SK-N-DZ (cell line): ENCODE data around the gene JAZF1.

ENCODE experiments used
- DNase-seq: peaks from one replicate; pipeline ENCODE4 v3.0.0-alpha.2; 2015; ENCODE audit warnings: low spot score

Gene JAZF1

DNA sequence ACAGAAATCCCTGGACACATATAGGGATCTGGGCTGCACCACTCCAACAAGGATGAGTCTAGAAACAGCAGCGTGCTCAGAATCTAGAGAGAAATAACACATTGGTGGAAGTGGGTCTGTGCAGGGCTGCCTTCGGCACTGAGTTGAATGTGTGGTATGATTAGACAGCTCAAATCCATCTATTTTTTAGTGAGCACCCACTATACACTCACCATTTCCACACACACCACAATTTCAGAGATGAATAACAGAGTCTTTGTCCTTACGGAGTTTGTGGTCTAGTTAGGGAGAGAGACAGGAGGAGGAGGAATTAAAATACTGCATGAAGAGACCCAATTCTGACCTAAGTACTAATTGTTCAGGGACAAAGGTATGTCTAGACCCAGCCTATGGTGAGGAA is 44.2 kb downstream of the JAZF1 start:
- no peak for DNase-seq

DNA sequence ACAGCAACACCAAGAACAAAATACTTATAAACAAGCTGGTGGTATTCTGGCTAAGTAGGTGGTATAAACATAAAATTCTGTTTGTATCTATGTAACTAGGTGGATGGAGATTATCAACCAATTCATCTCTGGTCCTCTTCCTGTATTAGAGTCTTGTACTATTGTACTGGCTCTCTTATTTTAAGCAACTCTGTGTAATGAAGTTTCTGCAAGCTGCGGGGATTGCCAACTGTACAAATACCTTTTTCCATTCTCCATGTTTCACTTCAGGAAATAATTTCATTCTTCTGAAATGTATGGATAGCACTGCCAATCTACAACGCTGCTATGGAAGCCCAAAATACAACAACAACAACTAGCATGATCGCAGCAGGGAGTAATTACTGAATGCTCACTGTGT is 44.8 kb downstream of the JAZF1 start:
- DNase-seq, result no peak

DNA sequence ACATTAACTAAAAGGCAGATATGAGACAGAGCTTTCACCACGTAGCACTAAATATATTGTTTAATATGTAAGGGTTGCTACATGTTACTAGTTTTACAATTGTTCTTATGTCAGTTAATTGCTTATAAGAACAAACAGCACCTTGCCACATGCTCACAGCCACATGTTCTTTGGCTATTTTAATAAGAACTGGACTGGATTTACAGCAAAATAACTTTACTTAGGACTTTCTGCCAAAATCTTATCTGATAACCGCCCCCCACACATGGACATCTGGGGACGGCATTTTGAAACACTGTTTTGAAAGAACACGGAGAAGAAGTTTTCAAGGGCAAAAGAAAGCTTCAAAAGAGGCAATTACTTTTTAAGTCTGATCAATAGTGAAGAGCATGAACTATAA is 45.3 kb downstream of the JAZF1 start:
- DNase-seq, result no peak

DNA sequence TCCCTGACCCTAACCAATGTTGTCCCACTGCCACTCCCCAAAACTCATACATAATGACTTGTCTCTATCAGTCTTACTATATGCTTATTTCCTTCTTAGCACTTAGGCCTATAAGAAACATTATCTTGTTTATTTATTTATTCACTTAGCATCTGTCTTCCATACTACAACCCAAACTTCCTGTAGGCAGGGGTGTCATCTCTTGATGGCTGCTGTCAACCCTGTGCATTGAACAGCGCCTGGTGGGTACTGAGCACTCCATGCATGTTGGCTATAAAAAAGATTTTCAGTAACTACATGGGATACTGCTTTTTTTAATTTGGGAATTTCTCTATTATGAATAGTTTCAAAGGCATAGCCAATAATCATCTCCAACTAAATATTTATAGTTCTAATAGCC is 46.7 kb downstream of the JAZF1 start:
- no peak for DNase-seq

DNA sequence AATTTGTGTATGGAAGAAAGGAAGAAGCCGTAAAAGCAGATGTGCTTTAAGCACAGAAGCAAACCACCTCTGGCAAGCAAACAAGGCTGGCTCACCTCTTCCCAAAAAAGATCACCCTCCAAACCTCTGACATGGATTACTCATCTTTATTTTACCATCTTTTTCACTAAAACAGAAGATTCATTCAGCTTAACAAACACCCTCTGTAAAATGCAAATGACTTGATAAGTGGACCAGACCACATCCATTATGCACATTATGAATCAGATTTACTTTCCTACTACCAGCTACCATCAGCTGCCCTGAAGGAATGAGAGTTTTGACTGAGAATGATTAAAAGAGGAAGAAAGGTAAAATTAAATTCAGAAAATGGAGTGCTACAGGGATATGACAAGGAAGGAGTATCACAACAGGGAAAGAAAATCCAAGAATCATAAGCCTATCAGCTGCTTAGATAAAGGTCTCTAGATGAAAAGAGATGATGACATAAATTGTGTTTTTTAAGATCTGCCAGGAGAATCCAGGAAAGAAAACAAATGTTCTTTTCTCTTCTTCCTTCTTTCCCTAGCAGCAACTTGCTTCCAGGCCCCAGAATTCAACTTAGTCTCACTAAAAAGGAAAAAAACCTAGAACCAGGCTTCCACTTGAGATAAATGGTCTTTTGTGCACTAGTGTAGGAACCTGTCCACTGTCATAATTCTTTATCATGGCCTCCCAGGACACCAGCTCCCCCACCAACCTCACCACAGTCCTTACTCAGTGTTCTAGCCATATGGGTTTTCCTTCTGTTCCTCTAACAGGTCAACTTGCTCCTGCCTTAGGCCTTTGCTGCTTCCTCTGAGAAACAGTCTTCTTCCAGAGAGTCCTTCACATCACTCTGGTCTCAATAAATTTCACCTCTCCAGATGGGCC is 47.4 kb downstream of the JAZF1 start:
- no peak for DNase-seq

DNA sequence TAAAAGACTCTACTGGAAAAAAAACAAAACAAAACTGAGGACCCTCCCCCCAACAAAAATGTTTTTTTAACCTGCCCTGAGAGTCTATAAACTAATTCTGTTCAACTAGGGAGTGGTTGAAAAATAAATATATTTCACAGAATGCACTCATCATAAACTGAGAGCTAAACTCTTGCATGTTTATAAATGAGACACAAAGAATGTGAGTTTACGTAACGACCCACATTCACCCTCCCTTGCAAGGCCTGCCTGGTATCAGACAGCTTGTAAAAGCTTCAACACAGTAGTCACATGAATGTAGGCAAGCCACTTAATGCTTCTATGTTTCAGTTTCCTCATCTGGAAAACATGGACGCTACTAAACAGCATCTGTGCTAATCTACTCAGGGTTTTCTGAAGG is 50.3 kb downstream of the JAZF1 start:
- no peak for DNase-seq

DNA sequence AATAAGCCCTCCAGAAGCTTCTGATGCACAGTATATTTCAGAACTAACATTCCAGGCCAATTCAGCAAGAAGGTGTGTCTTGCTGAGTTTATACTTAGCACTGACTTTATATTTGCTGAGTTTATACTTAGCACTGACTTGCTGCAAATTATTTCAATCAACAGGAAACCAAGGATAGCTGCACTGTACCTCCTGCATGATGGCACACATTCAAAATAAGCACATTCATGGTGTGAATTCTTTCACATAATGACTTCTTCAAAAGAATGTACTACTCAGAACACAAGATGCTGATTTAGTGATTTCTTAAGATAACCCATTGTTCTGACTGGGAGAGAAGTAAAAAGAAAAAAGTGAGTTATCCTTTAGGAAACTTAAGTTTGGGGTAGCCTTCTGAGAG is 52.0 kb downstream of the JAZF1 start:
- DNase-seq, result no peak

DNA sequence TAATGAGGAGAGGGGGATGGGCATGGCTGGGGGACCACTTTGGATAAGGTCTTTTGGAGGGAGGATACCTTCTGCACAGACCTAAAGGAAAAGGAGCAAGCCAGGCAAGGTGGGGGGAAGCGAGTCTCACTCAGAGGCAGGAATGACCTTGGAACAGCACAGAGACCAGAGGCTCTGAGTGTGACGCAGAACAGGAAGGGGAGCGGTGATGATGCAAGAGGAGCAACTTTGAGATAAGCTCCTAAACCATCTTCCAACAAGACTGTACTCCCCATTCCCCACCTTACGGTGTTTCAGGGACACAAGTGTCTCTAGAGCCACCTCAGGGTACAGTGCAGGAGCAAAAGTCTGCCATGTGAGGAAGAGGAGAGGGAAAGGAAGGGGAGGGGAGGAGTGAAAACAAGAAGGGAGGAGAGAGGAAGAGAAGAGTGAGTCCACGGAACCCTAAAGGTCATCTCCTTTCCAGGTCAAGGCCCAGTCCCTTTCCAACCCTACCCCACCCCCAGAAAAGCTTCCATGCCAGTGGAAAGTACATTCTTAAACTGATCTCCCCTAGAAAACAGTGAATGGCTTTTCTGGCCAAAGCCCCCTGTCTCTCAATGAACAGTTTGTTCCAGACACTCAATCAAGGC is 54.1 kb downstream of the JAZF1 start:
- no peak for DNase-seq

DNA sequence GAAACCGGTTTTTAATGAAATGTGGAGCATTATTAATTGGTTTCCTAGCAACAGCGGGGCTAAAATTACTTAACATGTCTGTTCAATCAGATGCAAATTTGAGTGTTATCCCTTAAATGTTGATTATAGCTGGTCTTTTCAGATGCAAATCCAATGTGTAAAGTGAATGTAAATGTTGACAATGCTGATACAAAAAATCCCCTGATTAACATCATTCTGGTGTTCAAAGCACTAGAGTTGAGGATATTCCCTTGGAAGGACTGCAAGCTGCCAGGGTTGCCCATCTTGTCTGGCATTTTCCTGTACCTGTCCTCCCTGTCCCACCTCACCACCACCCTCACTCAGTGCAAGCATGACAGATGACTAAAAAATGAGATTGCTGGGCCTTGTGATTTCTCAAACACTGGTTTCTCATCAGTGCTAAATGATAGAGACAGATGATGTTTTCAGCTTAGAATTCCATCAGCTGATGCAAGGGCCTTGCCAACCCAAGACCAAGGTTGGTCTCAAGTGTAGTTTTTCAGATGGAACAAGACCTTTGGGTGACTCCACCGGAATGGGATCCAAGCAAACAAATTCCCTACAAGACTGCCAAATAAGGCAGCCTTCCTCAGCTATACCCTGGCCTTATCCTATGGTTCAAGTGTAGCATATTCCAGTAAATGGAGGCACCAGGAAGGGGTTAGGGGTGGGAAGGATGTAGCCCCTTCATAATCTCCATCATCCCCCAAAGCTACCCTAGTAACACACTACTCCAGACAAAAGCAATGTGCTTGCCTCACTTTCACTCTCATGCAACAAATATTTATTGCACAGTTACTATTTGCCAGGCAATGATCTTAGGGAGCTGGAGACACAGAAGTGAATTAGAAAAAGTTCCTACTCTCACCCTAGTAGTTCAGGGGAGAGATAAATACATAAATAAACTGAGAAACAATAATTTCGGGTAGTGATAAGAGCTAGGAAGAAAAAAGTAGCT is 54.9 kb downstream of the JAZF1 start:
- DNase-seq, result no peak

DNA sequence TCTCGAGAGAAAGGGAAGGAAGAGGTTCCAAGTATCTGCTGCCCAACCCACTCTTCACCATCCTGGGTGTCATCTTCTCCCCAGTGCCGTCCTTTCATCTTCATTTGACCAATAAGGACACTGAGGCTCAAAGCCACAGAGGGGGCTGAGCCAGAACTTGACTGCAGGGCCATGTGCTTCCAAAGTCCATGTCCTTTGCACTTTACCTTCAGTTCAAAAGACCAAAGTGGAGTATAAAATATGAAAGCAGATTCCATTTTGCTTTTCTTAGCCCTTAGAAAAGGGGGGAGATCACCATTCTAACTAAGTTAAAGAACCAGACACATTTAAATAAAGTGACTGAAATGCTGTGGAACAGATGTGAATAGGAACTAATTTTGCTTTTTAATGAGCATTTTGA is 56.2 kb downstream of the JAZF1 start:
- DNase-seq, result no peak

DNA sequence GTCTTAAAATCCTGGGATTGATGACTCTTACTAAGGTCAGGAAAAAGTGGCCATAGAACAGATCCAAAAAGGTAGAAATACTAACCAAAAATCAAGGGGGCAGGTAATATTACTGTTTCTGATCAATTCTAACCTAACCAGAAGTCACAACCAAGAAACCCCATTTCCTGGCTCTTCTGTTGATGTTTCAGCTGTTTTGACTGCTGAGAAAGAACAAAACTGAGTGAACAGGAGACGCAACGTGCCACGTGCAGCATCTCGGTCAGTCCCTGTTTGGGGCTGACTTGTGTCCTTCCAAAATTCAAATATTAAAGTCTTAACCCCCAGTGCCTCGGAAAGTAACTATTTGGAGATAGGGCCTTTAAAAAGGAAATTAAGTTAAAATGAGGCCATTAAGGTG is 56.8 kb downstream of the JAZF1 start:
- no peak for DNase-seq

DNA sequence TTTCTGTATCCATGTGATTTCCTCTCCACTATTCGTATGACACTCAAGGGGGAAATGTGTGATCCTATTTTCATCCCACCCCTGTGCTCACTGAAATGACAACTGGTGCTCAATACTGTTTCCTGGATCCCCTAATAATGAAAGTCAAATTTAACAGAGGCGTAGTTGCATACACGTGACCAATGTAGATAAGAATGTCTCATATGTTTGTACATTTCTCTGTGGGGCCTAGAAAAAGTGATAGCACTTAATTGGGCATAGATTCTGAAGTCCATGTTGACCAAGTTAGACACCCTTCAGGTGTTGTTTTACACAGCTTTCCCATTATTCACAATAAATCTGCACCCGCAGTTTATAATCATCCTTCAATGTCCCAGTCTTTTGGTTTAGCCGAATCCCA is 59.1 kb downstream of the JAZF1 start:
- DNase-seq, result no peak

DNA sequence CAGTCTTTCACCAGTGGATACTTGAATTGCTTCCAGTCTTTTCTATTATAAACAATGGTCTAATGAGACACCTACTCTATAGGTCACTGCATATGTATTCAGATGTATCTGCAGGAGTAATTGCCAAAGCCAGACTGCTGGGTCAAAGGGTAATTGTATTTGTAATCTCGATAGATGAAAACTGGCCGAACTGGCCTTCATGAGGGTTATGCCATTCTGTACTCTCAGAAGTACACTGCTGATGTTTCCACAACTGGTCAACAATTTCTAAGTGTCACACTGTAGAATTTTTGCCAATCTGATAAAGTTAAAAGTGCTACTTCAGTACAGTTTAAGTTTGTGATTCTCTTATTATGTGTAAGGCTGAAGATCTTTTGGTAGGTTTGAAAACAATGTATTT is 64.6 kb downstream of the JAZF1 start:
- peak; percentile 37 for DNase-seq

DNA sequence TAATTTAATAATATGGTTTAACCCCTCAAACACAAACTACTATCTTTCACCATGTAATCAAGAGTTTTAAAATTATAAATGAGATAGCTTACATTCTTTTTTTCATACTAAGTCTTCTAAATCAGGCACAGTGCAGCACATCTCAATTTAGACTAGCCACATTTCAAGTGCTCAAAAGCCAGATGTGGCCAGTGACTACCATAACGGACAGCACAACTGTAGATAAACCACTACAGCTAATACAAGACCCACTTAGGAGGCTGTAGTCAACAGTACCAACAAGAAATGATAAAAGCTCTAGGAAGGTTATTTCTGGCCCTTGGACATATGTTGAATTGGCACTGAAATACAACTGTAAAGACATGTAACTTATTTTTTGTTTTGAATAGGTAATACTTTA is 65.3 kb downstream of the JAZF1 start:
- no peak for DNase-seq

DNA sequence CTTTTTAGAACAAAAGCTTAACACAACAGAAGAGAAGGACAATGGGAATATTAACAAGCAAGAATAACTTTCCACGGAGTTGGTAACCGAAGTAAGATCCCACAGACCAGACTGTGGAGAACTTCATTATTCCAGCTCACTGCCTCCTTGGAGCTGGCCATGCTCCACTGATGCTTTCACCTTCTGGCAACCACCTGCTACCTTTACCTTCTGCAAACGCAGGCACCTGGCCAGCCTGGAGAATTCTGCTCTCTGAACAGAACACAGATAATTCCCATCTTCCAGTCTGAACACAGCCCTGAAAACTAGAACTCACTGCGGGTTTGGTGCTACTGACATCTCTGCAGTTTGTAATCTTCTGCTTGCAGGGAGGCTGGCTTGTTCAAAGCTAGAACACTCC is 66.5 kb downstream of the JAZF1 start:
- no peak for DNase-seq

DNA sequence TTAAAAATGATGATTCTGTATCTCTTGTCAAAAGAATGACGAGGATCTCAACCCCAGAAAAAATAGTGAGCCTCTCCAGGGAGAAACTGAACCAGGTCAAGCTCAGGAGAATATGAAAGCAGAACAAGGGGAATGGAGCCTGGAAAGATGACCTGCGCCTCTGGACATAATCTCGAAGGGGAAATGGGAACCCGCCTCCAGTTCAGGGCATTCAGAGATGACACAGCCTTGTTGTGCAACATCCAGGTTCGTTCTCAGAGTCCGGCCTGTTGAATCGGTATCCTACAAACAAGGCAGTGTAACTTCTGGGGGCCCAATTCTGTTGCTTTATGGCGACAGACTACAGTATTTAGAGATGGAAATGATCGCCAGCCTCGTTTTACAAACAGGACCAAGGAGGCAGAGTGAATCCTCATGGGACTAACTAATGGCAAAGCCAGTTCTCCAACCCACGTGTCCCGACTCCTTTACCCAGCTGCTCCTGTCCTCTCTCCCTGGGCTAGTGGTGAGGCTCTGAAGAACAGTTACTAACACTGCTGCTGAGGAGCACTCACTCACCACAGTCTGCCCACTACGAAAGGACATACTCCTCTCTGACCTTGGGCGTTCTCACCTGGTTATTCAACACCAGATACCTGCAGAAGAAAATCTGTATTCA is 67.6 kb downstream of the JAZF1 start:
- DNase-seq, result peak; percentile 80

DNA sequence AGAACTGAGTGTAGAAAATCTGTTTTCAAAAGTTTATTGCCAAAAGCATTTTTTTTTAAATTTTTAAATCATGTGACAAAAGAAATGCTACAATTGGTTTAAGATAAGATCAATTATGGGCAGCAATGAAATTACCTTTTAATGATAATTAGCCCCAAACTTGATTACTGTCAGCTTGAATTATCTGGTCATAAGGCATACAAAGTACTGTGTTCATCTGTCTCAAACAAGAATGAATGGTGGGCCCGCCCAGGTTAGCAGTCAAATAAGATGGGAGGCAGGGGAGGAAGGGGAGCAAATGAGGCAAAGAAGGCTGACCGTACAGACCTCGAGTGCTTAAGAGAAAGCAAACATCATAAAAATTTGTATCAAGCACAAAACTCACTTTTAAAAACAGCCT is 68.1 kb downstream of the JAZF1 start:
- peak; percentile 96 for DNase-seq

DNA sequence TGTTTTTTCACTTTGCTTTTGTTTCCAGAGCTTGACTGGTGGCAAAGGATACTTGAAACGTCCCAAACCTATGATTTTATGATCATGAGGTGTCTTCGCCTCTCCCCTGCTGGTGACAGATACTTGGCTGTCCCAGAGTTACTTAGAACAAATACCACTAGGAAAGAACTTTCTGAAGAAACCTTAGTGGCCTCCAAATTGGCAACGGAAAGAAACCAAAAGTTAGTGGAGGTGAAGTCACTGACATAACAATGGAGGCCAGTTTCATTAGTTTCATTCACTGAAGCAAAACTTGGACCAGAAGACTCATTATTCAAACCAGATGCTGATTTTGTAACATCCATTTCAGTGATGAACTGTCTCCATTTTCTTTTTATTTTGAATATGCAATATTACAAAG is 68.6 kb downstream of the JAZF1 start:
- no peak for DNase-seq

DNA sequence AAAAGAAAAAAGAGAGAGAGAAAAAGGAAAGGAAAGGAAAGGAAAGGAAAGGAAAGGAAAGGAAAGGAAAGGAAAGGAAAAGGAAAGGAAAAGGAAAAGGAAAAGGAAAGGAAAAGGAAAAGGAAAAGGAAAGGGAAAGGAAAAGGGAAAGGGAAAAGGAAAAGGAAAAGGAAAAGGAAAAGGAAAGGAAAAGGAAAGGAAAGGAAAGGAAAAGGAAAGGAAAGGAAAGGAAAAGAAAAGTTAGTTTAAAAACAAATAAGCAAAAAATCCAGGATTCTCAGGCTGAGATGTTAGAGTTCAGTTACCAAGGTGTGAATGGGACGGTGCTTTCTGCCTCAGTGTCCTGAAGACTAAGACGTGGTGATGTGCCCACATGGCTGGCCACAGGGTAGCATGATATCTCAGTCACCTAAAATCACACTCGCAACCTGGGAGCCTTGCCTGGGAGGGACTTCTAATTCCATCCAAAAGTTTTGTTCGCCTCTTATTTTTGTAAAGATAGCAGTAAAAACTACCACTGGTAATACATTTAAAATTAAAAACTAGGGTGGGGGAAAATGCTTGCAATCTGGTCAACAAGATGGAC is 70.1 kb downstream of the JAZF1 start:
- no peak for DNase-seq

DNA sequence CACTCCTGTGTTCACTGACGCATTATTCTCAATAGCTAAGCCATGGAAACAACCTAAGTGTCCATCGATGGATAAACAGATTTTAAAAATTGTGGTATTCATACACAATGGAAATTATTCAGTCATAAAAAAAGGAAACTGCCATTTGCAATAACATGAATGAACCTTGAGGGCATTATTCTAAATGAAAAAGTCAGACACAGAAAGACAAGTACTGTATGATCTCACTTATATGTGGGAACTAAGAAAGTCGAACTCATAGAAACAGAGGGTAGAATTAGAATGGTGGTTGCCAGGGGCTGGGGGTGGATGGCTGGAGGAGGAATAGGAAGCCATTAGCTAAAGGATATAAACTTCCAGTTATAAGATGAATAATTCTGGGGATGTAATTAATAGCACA is 71.8 kb downstream of the JAZF1 start:
- DNase-seq, result no peak

DNA sequence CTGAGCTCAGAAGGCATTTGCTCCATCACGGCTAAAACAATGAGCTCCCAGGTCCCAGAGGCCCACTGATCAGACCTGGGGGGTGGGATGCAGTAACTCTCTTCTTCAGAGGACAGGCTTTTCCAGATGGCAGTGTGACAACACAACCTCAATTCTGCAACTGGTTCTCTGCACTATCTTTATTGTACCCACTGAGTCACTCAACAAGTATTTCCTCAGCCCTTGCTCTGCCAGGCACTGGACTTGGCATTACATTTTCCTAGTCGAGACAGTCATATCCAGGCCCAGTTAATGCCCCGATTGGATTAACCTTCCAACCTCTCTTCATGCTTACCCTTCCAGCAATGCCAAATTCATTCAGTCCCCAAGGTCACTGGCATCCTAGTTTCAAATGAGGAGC is 72.6 kb downstream of the JAZF1 start:
- DNase-seq, result no peak
